ENCODE measurements around the gene ADARB2.

ADARB2 gene

DNA sequence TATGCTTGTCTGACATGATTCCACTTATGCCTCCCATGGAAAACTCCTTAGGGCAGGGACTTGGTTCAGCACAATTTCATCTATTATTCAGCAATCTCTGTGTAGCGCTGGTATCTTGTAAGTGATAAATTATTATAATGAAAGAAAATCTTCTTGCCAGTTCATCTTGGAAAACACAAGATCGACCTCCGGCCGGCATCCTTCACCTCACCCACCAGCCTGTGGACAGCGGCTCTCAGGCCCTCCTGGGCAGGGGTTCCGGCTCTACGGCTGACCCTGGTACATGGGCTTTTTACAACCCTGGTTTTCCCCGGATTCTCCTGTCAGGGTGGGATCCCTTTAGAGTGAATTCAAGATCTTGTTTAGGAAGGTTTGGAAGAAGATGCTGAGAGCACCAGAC is 145.6 kb downstream of the ADARB2 start:
- DNase-seq (ENCODE audit: low read depth), result no peak

DNA sequence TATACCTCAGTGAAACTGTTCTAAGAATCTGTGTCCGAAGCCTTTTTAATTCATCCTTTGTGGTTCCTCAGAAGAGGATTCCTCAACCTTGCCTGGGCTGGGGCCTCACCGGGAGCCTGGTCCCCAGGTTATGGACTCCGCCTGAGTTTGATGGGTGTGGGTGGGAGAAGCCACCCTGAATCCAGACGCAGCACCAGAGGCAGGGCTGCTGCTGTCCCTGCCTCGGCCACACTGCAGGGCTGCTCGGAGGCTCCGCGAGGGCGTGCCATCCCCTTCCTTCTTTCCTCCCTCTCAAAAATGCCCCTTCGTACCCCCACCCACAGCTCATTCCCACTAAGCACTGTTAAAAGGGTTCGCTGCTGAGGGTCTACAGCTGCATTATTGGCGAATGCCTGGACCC is 146.3 kb downstream of the ADARB2 start:
- DNase-seq (ENCODE audit: low read depth), result no peak

DNA sequence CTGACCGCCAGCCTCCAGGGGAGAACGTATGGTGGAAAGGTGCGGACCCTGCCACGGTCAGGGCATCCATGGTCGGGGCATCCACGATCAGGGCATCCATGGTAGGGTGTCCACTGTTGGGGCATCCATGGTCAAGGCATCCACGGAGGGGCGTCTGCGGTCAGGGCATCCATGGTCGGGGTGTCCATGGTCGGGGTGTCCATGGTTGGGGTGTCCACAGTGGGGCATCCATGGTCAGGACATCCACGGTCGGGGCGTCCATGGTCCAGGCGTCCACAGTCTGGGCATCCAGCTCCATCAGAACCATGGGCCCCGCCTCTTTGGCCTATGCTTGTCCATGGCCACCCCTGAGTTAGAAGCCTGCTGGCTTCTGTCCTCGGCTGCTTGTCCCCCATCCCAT is 148.1 kb downstream of the ADARB2 start:
- no peak for DNase-seq (ENCODE audit: low read depth)

DNA sequence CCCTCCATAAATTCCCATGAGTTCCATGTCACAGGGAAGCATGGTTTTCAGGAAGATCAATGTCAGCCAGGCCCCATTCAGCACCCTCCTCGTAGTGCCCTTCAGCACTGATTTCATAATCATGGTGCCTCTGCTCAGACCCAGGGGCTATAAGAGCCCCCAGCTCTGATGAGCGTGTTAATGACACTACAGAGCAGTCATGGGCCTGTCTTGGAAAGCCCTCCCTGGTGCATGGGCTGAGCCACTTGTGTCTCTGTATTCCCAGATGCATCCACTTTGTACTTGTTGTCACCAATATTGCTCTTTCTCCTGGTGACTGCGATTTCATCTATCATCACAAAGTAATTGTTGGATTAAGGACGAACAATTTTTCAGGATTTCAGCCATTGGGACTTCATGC is 154.6 kb downstream of the ADARB2 start:
- DNase-seq (ENCODE audit: low read depth), result no peak

DNA sequence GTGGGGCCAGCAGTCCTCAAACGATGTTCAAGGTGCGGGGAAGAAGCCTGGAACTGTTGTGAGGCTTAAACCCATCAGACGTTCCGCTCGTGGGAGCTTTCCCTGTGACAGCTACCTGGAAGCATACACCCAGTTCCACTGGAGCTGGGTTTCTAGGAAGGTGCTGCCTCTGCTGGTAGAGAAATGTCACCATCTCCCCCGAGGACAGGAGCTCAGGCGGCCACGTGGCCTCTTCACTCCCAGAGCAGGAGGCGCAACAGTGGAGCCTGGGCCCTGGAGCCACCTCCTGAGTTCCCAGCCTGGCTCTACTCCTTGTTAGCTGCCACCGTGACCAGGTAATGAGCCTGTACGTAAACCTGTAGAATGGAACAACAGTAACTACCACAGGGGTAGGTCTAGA is 156.1 kb downstream of the ADARB2 start:
- no peak for DNase-seq (ENCODE audit: low read depth)

DNA sequence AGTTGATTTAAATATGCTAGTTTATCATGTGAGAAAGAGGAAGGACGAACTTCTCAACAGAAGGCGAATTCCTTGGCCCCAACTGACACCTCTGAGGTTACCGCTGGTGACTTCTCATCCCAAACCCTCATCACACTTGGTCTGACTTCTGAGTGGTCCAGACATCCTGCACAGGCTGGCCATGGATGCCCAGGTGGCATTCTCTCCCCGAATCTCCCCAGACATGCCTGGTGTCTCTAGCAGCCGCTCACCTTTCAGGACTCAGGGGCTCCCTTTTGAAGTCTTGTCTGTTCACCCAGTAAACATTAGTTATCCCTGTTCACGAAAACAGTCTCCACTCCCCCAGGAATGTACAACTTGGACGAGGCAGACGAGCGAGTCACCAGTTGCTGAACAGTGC is 157.7 kb downstream of the ADARB2 start:
- no peak for DNase-seq (ENCODE audit: low read depth)

DNA sequence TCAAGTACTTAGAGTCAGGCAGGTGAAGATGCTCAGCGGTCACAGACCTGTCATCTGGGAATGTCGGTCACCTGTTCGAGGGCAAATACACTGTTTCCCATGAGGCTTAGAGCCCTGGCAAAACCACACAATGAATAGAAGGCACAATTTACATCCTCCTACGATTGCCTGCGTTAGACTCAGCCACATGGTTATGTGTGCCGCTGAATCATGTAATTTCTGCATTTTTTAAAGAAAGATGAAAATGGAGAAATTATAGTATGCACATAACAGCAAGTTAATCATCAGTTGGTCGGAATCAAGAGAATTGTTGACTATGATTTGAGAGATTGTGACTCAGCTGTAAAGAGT is 158.2 kb downstream of the ADARB2 start:
- no peak for DNase-seq (ENCODE audit: low read depth)

DNA sequence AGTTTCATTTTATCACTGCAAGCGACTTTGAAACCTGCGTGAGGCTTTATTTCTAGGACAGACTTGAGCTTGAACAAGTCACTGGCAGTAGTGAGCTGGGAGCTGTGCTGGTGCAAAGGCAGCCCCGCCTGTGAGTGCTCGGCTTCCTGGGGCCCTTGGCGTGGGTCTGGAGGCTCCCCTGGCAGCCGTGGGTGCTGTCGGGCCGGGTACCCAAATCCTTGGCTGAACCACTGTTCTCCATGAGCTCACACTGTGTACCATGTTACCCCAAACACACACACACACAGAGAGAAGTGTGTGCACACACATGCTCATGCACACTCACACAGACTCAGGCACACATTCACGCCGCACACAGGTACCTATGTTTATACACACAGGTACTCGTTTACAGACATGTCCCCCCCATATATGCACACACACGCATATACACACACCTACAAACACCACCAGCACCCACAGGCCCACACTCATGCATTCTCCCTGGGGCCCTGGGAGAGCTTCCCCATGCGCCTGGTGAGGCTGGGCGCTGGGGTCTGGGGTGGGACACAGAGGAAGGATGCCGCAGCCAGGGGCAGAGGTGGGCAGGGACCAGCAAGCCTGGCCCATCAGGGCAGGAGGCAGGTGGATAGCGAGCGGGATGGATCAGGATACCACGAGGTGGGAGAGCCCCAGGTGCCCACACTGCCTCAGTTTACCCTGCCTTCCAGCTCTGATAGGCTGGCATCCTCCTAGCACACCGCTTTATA is 158.8 kb downstream of the ADARB2 start:
- no peak for DNase-seq (ENCODE audit: low read depth)

DNA sequence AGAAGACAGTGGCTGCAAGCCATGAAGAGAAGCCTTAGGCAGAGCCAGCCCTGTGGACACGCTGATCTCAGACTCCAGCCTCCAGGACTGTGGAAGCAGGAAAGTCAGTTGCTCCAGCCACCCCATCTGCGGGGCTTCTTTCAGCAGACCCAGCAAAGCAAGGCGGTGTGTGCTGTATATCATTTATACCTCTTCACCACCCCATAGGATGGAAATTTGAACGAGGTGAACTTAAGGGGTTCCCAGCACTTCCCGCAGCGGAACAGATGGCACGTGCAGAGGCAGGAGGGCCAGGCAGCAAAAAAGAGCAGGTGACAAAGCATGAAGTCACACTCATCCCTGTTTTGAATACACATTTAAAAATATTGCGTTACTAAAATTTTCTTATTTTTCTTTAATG is 159.4 kb downstream of the ADARB2 start:
- no peak for DNase-seq (ENCODE audit: low read depth)

DNA sequence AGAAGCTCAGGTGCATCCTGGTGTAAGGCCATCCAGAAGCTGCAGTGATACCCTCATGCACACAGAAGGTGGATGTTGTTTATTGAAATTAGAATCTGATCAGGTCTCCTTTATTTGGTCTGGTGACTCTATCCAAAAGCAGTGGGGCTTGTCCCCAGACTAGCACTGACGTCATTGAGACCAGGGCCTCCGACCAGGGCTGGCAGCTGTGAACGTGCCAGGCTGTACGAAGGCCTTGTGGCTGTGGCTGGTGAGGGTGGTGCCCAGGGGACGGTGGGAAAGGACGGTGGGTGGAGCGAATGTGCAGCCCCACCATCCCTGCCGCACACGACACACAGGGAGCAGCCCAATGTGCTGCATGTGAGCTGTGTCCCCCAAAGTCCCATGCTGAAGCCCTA is 160.0 kb downstream of the ADARB2 start:
- no peak for DNase-seq (ENCODE audit: low read depth)

DNA sequence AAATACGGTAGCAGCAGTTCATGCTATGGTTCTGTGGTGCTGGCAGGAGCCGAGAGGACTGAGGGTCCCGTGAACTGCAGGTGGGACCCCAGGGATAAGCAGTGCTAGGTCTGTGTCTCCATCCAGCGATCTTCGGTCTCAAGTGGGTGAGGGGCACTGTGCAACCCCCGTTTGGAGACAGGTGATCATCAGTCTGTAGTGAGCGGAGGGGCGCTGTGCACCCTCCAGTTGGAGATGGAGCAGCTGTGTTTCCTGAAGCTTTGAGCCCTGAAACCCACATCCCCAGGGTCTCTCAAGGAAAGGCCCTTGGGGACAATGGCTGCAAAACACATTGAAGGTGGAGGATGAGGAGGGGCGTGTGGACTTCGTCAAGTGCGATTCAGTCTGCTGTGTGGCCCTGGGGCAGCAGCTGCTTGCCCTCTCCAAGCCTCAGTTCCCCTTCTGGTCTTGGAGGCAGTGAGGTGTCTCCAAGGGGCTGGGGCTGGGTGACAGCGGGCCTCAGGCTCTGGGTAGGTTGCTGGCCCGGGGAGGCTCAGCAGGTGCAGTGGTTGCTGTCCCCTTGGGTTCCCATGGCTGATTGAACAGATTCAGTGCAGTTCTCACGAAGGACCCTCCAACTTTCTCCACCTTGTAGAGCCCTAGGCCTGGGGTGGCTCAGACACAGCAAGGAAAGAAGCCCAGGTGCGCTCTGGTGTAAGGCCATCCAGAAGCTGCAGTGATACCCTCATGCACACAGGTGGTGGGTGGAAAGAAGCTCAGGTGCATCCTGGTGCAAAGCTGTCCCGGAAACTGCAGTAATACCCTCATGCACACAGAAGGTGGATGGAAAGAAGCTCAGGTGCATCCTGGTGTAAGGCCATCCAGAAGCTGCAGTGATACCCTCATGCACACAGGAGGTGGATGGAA is 160.6 kb downstream of the ADARB2 start:
- no peak for DNase-seq (ENCODE audit: low read depth)

DNA sequence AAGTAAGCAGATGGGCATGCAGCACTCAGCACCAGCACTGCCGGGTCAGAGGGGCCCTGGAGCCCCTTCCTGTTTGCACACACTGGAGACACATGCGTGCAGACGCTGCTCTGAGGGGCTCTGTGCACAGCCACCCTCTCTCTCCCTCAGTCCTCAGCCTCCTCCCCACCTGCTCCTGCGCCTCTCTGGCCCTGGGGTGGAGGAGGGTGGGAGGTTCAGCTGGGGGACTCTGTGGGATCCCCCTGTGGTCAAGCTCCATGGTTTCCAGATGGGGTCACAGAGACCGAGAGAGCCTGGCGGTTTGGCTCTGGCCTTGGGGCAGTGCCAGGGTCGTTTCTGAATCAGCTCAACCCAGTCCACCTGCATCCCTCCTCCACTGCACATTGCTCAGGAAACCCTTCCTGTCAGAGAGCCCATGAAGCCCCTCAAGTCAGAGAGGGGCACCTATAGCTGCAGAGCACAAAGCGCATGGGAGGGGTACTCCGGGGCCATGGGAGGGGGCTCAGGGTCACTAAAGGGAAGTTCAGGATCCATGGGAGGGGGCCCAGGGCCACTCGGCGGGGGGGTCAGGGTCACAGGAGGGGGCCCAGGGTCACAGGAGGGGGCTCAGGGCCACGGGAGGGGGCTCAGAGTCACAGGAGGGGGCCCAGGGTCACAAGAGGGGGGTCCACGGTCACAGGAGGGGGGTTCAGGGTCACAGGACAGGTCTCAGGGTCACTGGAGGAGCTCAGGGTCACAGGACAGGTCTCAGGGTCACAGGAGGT is 161.7 kb downstream of the ADARB2 start:
- no peak for DNase-seq (ENCODE audit: low read depth)

DNA sequence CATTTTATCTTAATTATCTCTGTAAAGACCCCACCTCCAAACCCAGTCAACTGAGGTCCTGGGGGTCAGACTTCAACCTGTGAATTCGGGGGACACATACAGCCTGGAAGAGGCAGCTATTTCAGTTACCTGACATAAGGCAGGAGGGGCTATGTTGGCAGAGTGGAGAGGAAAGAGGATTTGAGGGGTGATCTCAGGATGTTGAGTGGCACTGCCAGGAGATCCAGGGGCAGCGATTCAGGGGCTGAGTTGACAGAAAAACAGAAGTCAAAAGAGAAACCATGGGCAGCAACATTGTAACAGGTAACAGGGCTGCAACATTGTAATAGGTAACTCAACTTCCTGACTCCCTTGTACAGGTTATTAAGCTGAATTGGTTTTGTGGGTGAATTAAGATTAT is 162.6 kb downstream of the ADARB2 start:
- no peak for DNase-seq (ENCODE audit: low read depth)

DNA sequence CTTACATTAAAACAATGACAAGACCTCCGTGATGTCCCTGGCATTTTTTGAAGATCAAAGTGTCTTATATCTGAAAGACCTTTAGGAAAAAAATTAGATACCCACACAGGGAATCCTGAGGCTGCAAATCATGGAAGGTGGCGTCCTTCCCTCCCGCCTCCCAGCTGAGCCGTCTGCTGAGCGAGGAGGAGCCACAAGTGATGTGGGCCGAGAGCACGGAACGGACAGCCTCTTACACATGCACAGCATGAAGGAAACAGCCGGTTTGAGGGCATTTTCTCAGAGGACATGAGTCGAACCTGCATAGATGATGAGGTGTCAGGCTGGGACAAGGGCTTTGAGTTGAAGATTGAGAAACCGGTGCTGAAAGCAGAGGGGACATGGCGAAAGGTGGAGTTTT is 163.3 kb downstream of the ADARB2 start:
- no peak for DNase-seq (ENCODE audit: low read depth)

DNA sequence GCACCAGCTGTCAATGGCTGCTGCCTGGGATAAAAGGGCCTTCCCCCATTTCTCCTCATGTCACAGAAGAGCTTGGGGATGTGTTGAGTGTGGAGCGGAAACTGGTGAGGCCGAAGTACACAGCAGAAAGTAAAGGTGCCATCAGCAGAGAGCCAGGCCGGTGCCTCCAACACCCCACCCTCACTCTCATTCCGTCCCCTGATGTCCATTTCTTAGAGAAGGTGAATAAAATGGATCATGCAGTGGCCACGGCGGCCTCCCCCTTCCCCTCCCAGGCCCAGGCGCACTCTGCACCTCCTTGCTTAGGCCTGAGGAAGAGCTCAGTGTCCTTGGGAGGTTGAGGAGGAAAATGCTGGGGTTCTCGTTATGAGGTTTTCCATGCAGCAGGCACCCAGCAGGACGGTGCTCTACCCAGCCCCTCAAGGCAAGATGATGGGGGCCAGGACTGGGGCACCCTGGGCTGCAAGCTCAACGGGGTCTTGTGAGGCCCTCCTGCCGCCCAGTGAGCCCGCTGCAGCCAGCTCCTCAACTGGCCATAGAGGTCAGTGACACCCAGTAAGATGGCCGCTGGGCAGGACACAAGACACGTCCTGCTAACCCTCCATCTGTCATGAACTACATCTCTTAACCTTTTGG is 163.9 kb downstream of the ADARB2 start:
- no peak for DNase-seq (ENCODE audit: low read depth)

DNA sequence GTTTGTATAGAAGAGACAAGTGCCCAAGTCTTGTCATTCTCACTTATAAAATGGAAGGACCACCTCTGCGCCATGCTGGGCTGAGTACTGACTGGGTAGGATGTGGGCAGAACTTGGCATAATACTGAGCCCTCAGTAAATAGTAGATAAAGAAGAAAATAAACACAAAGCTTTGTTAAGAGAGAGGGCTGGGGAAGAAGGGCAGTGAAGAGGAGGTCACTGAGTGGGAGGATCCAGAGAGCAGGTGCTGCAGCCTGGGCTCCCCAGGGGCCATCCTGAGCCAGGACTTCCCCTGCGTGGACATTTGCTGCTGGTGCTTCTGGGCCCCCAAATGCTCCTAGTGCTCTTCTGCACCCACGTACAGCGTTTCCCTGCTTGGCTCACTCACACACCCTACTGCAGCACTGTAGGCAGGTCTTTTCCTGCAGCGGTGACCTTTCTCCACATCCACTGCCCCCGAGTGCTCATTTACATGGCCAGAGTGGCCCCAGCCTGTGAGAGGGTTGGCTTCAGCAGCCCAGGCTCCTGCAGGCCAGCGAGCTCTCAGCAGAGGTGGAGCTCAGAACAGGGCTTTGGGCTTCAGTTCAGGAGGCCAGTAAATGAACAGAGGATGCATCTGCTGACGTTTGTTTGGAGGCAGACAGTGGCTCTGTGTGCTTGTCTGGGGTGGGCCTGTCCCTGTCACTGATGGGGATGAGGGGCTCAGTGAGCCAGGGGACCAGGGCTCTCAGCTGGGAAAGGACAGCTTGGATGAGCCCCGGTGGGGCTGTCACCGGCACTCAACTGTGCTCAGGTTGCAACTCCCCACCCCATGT is 164.6 kb downstream of the ADARB2 start:
- no peak for DNase-seq (ENCODE audit: low read depth)

DNA sequence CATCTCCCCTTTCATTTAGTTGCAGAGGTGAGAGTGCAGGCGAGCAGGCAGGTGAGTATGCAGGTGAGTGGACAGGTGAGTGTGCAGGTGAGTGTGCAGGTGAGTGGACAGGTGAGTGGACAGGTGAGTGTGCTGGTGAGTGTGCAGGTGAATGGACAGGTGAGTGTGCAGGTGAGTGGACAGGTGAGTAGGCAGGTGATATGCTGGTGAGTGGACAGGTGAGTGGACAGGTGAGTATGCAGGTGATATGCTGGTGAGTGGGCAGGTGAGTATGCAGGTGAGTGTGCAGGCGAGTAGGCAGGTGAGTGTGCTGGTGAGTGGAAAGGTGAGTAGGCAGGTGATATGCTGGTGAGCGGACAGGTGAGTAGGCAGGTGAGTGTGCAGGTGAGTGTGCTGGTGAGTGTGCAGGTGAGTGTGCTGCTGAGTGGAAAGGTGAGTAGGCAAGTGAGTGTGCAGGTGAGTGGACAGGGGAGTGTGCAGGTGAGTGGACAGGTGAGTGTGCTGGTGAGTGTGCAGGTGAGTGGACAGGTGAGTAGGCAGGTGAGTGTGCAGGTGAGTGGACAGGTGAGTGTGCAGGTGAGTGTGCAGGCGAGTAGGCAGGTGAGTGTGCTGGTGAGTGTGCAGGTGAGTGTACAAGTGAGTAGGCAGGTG is 165.6 kb downstream of the ADARB2 start:
- DNase-seq (ENCODE audit: low read depth), result no peak

DNA sequence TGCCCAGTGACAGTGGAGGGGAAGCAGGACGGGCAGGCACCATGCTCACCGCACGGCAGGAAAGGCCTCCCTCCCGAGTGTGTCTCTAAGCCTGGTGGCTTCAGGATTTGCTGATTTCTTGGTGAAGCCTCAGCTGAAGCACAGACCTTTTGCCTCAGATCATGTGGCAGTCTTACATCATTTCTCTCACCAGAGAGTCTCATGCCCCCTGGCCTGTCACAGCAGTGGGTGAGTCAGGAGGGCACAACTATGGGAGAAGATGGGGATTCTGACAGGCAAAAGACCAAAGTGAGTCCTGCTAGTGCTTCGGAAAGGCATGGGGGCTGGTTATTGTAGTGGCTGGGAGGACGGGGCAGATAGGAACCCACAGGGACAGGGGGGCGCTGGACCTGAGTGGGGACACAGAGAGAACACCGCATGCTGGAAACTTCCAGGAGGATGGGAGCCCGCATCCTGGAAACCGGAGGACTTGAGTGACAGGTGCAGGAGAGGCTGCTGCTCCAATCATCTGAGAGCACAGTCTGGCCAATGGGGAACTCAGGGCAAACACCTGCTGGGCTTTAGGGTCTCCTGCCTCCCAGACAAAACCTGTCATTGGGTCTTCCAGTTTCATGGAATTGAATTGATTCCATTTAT is 166.8 kb downstream of the ADARB2 start:
- no peak for DNase-seq (ENCODE audit: low read depth)

DNA sequence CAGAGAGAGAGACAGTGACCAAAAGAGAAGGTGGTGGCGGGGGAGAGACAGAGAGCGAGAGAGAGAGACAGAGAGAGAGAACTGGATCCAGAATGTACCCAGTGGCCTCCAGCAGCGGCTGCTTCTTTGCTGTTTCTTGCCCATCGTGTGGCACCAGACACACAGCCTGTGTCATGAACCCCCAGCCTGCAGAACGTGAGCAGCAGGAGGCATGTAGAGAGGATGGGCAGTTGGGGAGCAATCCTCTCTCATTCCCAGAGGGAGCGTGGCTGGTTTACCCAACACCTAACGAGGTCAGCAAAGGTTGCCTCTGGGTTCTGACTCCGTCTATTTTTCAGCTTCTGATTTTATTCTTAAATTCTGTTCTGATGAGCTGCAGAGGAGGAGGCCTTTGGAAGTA is 168.1 kb downstream of the ADARB2 start:
- DNase-seq (ENCODE audit: low read depth), result no peak

DNA sequence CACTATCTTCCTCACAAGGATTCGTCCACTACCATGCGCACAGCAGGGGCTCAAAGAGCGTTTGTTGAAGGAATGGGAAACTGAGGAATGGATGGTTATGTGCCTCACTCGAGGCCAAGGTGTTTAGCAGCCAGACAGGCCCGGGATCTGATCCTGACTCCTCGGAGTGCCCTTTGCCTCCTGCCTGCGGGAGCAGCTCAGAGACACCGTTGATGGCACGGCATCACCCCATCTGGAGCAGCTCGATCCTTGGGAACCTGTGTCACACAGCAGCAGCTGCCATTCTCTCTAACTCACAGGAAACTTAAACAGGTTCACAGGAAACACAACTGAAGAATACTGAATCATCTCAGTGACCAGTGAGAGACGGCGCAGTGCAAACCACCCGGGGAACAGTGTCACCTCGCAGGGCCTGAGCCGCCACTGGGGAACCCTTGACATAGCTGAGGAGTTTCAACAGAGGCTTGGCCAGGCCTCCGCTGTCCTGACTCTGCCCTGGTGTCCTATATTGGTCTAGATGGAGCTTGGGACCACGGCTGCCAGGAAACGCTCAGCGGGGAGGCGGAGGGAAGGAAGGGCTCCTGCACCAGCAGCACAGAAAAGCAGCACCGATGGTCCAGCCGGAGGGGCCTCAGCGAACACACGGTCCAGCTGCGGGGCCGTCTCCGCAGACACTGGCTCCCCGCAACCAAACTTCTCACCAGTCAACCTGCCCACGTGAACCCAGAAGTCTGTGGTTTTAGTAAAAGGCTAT is 169.4 kb downstream of the ADARB2 start:
- DNase-seq (ENCODE audit: low read depth), result no peak

Data from activated T-helper 9 cell treated with anti-CD3 and anti-CD28 coated beads, Interleukin-2, amount 50 U/mL, for 16 hours (primary cell).